NCI-H82 (cell line): ENCODE results near the gene PTPRG.
A peak's percentile ranks its signal among the peaks of the same experiment; 100 is the strongest.
"Not testable (repeated sequence)": the region's sequence is repeated elsewhere in the genome, so short reads cannot be mapped to it uniquely, and the experiment has no call there.

Experiments
- DNase-seq: peaks from one replicate; lab custom pipeline; 2025; lab: John Stamatoyannopoulos, UW

The PTPRG gene

DNA sequence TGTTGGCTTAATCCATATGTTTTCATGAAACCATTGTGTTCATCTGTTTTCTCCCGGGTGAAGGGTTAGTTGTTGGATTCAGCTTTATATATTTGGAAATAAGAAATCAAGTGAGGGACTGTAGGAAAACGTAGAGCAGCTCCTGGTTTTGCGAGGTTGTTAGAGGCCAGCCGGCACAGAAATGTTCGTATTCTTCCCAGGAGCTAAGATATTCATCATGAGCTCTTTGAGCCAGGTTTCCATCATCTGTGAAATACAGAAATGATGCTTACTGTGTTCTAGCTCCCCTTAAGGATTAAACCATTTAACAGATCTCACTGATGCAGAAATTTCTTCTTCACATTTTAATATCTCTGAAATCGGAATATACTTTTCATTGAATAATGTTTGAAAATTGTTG, 235.5 kb downstream of the PTPRG start:
- no peak for DNase-seq

- DNase-seq: no peak
These were observed 241.4 kb downstream of the PTPRG start for GRCh38 chr3:61802772-61803171.

- DNase-seq: no peak
These were observed 242.6 kb downstream of the PTPRG start for GRCh38 chr3:61803983-61804382.

DNA sequence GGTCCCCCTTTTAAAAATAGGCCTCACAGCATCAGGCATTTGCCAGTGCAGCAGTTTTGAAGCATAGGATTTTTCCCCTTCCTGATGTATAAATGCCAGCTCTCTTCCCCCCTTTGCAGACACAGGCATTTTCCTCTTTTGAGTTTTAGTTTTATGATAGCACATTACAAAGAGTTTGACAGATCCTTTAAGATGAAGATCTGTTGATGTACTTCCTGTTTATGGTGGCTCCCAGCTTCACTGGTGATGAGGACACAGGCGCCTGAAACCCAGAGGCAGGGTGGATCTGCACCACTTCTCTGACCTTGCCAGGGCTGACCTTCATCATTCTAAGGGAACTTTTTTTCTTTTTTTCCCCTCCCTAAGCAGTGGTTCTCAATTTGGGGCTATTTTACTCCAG, 243.4 kb downstream of the PTPRG start:
- DNase-seq: no peak

- DNase-seq: no peak
These were observed 244.2 kb downstream of the PTPRG start for GRCh38 chr3:61805510-61806080.

DNA sequence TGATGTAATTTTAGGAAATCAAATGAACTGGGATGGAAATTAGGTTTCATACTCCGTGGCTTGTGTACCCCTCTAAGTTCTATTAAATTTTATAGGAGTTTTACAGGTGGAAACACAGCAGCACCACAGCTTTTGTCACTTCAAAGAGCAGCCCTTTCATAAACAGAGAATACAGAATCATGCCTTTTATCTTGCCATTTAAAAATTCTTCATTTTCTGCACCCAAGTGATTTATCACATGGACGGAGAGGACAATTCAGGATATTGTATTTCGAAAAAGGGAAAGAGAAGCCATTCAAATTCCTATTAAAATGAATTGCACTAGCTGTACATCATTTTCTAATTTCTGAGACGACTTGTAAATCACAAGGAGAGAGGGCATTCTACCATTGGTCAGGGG, 245.4 kb downstream of the PTPRG start:
- DNase-seq: no peak

DNA sequence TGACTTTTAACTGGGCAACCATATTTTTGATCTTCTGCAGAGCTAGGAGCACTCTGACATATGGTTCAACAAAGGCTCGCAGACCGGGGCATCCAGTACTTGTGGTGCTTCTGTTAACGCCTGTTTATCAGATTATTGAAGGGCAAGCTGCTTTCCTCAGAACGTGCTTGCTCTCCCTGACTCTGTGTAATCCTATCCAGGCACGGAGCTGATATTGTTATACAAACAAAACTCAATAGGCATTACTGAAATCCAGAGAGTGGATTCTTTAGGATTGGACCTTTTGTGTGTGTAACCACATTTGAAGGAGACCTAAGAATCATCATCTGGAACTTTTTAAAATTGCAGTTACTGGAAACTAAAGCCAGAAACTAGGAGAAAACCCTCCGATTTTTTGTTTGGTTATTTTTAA, 246.5 kb downstream of the PTPRG start:
- peak; percentile 96 for DNase-seq

- peak; percentile 43 for DNase-seq
These were observed 247.2 kb downstream of the PTPRG start for GRCh38 chr3:61808526-61808925.

- no peak for DNase-seq
These were observed 247.6 kb downstream of the PTPRG start for GRCh38 chr3:61808999-61809398.

DNA sequence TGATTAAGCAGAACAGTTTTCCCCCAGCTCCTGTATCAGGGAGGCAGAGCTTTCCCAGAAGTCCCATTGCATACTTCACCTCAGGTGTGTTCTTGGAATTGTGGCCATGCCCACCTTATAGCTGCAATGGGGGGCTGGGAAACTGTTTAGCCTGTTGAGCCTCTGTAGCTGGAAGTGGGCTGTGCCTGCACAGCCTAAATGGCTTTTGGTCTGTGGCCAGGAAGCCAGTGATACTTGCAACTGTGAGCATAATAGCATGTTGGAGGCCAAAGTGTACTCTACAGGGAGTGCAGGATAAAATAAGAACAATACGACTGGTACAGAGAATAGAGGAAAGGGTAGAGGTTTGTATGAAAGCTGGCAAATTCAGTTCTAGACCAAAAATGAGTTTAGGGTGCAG, 248.5 kb downstream of the PTPRG start:
- peak; percentile 22 for DNase-seq

GRCh38 chr3:61810953-61811497, 249.7 kb downstream of the PTPRG start:
- no peak for DNase-seq

DNA sequence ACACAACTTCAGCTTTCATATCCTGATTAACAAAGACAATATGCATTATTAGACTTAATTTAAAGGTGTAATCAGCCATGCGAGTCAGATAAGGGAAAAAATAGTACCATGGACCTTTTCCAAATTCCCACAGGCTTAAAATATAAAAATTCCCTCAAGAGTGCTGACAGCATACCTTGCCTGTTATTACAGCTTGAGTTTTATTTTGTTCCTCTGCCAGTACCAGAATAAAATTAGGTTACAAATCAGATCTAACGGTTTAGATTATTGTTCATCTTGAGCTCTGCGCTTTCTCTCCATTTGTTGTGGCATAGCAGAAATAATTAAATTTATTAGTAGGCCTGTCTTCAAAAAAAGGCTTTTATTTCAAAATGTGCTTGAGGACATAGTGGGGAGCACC, 250.3 kb downstream of the PTPRG start:
- DNase-seq: no peak

DNA sequence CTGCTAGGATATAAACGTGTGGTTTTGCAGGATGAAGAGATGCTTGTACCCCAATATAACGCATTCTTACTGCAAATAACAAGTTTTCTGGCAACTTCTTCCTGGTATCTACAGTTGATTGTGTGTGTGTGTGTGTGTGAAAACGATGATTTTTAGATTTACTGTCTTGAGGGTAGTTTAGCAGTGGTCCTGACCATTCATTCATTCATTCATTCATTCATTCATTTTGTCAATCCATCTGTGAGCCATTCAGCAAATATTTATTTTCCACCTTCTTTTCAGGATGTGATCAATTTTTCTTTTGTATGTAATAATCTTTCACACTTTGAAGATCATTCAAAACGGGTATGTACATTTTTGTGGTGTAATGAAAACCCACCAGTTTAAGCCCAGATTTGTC, 250.7 kb downstream of the PTPRG start:
- no peak for DNase-seq

GRCh38 chr3:61812517-61812916, 251.1 kb downstream of the PTPRG start:
- DNase-seq: no peak

DNA sequence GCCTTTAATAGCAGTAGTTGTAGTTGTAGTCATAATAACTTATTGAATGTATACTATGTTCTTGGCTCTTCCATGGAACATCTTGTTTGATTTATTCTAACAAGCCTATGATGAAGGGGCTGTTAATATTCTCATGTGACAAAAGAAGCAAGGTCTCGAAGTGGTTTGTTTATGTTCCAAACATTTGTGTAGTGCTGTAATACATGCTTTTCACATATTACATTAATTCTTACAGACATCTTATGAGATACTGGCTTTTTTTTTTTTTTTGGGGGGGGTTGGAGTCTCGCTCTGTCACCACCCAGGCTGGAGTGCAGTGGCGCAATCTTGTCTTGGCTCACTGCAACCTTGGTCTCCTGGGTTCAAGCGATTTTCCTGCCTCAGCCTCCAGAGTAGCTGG, 252.3 kb downstream of the PTPRG start:
- DNase-seq: no peak

GRCh38 chr3:61814674-61815073, 253.3 kb downstream of the PTPRG start:
- DNase-seq: no peak

DNA sequence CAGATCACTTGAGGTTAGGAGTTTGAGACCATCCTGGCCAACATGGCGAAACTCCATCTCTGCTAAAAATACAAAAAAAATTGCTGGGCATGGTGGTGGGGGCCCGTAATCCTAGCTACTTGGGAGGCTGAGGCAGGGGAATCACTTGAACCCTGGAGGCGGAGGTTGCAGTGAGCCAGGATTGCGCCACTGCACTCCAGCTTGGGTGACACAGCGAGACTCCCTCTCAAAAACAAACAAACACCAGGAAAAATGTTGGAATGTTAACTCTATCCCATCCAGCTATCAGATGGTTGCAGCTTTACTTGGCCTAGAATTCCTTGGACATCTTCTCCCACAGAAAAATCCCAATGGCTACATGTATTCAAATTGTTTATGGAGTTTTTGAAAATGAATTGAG, 254.9 kb downstream of the PTPRG start:
- not testable (repeated sequence) for DNase-seq

DNA sequence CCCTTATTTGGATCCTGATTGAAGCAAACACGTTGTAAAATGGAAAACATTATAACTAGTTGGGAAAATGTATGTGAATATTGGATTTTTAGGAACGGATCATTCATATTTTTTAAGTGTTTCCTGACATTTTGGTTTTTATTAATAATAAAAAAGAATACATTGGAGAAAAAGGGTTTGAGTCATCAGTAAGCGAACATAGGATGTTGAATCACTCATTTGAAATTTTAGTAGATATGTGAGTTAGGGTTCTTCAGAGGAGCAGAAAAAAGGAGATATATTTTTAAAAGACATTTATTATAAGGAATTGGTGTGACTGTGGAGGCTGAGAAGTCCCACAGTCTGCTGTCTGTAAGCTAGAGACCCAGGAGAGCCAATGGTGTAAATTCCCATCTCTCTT, 258.5 kb downstream of the PTPRG start:
- no peak for DNase-seq

DNA sequence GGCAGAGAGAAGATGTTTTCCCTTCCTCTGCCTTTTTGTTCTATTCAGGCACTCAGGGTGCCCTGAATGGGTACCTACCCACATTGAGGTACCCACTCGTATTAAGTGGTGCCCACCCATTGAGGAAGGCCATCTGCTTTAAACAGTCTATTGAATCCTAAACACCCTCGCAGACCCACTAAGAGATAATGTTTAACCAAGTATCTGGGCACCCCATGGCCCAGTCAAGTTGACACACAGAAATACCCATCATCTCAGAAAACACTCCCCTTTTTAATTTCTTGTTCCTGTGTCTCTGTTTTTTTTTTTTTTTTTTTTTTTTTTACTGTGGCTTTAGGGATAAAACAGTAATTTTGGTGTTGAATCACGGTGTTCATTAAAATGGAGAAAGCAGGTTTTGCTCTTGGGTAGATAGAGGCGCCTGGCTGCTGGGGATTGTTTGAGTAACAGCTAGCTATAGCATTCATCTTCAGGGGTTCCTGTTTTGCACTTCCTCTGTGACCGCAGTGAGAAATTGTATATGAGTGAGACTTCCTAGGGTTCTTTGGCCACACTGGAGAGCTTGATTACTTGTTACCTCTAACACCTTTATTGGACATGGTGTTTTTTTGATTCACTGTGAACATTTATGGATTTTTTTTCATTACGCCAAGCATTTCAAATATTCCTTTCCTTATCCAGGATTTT, 259.1 kb downstream of the PTPRG start:
- no peak for DNase-seq

- peak; percentile 58 for DNase-seq
These were observed 260.5 kb downstream of the PTPRG start for GRCh38 chr3:61821823-61822251.

GRCh38 chr3:61822588-61822987, 261.2 kb downstream of the PTPRG start:
- no peak for DNase-seq

- no peak for DNase-seq
These were observed 263.3 kb downstream of the PTPRG start for GRCh38 chr3:61824553-61825135.

DNA sequence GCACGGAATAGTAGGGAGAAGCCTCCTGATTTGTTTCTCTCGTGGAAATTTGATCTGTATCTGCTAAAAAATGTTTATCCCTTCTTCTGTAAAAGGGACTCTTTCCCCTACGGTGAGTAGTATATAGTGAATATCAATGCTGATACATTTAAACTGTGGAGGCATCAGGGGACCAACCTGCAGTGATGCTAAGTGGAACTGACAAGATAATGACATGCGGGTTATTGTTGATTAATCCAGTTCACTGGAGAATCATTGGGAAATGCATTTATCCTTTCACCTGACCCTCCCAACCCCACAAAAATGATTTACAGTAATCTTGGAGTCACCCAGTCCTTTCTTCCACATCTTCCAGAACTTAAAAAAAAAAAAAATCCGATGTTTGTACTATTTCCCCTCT, 264.8 kb downstream of the PTPRG start:
- peak; percentile 27 for DNase-seq
